ENCODE data around the gene FAM222A.

- TF ChIP-seq, protein P1, sequence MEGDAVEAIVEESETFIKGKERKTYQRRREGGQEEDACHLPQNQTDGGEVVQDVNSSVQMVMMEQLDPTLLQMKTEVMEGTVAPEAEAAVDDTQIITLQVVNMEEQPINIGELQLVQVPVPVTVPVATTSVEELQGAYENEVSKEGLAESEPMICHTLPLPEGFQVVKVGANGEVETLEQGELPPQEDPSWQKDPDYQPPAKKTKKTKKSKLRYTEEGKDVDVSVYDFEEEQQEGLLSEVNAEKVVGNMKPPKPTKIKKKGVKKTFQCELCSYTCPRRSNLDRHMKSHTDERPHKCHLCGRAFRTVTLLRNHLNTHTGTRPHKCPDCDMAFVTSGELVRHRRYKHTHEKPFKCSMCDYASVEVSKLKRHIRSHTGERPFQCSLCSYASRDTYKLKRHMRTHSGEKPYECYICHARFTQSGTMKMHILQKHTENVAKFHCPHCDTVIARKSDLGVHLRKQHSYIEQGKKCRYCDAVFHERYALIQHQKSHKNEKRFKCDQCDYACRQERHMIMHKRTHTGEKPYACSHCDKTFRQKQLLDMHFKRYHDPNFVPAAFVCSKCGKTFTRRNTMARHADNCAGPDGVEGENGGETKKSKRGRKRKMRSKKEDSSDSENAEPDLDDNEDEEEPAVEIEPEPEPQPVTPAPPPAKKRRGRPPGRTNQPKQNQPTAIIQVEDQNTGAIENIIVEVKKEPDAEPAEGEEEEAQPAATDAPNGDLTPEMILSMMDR (IDR thresholded peaks at IDR 0.05; ENCODE audit: low read depth, low read length, poor library complexity, severe bottlenecking) = no peak
- TF ChIP-seq EZH2phosphoT487 (IDR thresholded peaks at IDR 0.05; ENCODE audit: borderline replicate concordance, low read length) = no peak
Observed at GRCh38 chr12:109792992-109793391, 79.4 kb downstream of the FAM222A start.
